HG03025 (cell line): ENCODE data around the gene CLCC1.

Experiments
- ATAC-seq: cut with Tn5 transposase; IDR thresholded peaks from one replicate; pipeline ENCODE4 v1.9.1; 2021; ENCODE audit warnings: mild to moderate bottlenecking, moderate library complexity; ENCODE audit not compliant: unreplicated experiment, low FRiP score

CLCC1 gene

GRCh38 chr1:108925920-108926319 is 37.4 kb downstream of the CLCC1 start:
- ATAC-seq = no peak

- ATAC-seq = no peak
These were observed 46.5 kb downstream of the CLCC1 start for GRCh38 chr1:108916788-108917187.
